NCI-H128 (cell line): ENCODE data around the gene AHDC1.
A peak's percentile ranks its signal among the peaks of the same experiment; 100 is the strongest.

Experiments
- DNase-seq: peaks from one replicate; lab custom pipeline; 2025; ENCODE audit not compliant: unreplicated experiment; lab: John Stamatoyannopoulos, UW

Gene AHDC1

GRCh38 chr1:27584453-27584852 is 19.5 kb downstream of the AHDC1 start:
- DNase-seq, result no peak

GRCh38 chr1:27583479-27583878 is 20.5 kb downstream of the AHDC1 start:
- no peak for DNase-seq

- DNase-seq, result no peak
Measured at GRCh38 chr1:27581823-27582243, 22.1 kb downstream of the AHDC1 start.

GRCh38 chr1:27577504-27578188 is 26.3 kb downstream of the AHDC1 start:
- no peak for DNase-seq

GRCh38 chr1:27576806-27577227 is 27.1 kb downstream of the AHDC1 start:
- no peak for DNase-seq

GRCh38 chr1:27575840-27576331 is 28.1 kb downstream of the AHDC1 start:
- DNase-seq, result no peak

- DNase-seq, result peak; percentile 54
Measured at GRCh38 chr1:27574871-27575831, 28.8 kb downstream of the AHDC1 start.

- DNase-seq, result no peak
Measured at GRCh38 chr1:27574001-27574781, 29.8 kb downstream of the AHDC1 start.

- no peak for DNase-seq
Measured at GRCh38 chr1:27572679-27573426, 31.1 kb downstream of the AHDC1 start.

GRCh38 chr1:27572019-27572678 is 31.8 kb downstream of the AHDC1 start:
- DNase-seq, result no peak

GRCh38 chr1:27571439-27572018 is 32.4 kb downstream of the AHDC1 start:
- DNase-seq, result peak; percentile 16

GRCh38 chr1:27570784-27571183 is 33.2 kb downstream of the AHDC1 start:
- no peak for DNase-seq

- no peak for DNase-seq
Measured at GRCh38 chr1:27570356-27570755, 33.6 kb downstream of the AHDC1 start.

GRCh38 chr1:27569506-27570291 is 34.2 kb downstream of the AHDC1 start:
- DNase-seq, result no peak

GRCh38 chr1:27569088-27569460 is 34.9 kb downstream of the AHDC1 start:
- no peak for DNase-seq

GRCh38 chr1:27568300-27569087 is 35.5 kb downstream of the AHDC1 start:
- DNase-seq, result peak; percentile 91

- DNase-seq, result no peak
Measured at GRCh38 chr1:27567971-27568299, 36.0 kb downstream of the AHDC1 start.

GRCh38 chr1:27567146-27567526 is 36.8 kb downstream of the AHDC1 start:
- DNase-seq, result no peak
